Amniotic epithelial cell (primary cell): ENCODE measurements around the gene BCAR1.

Experiments used
- DNase-seq: peaks from one replicate; pipeline ENCODE4 v3.0.0-alpha.2; 2010; ENCODE audit warnings: low read depth

BCAR1 gene

DNA sequence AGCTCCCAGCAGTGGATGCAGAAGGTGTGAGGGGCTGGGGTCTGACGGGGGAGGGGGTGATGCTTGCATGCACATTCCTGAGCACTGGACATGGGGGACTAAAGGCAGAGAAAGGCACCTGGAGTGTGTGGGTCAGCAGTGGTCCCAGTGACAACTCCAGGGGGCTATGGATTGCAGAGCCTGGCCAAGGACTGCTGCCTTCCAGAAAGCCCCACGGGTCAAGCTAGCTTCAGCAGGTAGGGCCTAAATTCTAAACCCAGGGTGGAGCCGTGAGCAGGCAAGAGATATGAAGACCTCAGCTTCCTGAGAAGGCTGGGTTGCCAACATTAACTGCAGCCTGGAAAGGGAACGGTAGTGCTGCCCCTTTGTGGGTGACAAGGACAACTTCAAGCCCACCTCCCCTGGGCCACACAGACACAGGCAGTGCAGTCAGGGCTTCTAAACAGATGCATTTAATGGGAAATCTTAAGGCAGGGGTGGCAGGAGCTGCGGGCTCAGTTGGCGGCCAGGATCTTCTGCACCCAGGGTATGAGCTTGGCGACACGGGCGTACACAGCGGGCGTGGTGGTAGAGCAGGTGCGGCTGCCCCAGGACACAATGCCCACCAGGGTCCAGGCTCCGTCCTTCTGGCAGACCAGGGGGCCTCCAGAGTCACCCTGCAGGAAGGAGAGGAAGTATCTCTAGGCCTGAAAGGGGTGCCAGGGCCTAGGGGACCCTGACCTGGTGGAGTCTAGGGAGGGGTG lies 47.6 kb downstream of the BCAR1 start:
- DNase-seq = no peak

DNA sequence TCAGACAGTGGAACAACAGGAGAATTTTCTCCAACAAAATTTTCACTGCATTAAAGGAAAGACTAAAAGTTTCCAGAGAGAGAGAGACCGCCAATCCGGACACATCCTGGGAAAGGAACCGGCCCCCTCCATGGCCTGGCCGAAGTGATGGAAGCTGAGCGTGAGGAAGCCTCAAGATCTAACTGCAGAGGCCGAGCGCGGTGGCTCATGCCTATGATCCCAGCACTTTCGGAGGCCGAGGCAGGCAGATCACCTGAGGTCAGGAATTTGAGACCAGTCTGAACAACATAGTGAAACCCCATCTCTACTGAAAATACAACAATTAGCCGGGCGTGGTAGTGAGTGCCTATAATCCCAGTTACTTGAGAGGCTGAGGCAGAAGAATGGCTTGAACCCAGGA lies 48.3 kb downstream of the BCAR1 start:
- DNase-seq = no peak

DNA sequence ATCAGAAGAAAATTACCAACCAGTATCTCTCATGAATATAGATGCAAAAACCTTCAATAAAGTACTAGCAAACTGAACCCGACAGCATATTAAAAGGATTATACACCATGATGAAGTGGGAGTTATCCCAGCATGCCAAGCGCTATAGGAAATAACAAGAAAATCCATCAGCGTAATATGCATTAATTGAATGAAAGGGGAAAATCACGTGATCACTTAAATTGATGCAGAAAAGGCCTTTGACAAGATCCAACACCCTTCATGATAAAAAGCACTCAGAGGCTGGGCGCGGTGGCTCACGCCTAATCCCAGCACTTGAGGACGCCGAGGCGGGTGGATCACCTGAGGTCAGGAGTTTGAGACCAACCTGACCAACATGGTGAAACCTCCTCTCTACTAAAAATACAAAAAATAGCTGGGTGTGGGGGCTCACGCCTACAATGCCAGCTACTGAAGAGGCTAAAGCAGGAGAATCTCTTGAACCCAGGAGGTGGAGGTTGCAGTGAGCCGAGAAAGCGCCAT lies 49.3 kb downstream of the BCAR1 start:
- no peak for DNase-seq

DNA sequence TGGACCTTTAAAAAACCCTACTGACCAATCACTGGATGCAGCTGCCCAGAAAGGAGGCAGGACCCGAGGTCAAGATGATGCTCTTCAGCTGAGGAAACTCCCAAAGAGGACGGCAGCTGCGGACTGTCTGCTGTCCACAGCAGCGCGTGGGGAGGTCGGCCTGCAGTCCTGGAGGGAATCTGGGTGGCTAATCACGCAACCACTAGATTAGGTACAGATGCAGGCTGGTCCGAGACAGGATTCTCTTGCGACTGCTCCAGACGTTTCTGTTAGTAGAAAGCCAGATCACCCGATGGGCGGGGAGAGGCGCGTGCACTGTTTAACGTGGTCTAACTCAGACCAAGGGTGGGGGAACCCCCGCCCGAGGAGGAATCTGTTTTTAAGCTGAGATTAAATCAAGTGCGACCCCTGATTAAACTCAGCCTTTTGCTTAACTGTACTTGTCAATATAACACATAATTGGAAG lies 53.3 kb downstream of the BCAR1 start:
- peak; percentile 66 for DNase-seq

DNA sequence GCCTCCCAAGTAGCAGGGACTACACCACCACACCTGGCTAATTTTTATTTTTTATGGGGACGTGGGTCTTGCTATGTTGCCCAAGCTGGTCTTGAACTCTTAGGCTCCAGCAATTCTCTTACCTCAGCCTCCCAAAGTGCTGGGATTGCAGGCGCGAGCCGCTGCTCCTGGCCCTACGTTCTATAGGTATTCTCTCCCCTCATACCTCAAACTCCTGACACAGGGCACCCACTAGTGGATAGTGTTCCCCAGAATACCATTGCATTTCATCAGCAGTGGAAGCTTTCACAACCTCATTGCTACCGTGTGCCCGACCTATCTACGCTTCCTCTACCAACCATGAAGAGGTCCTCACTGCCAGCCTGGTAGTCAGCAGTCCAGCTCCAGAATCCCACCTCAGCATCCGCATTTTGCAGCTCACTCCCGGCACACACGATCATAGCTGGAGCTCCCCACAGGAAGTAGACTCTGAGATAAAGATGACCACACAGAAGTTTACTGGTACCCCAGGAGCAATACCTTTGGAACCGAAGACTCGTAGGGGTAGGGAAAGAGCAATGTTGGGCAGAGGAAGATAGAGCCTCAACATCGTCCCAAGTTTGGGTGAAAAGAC lies 53.8 kb downstream of the BCAR1 start:
- DNase-seq = peak; percentile 36

DNA sequence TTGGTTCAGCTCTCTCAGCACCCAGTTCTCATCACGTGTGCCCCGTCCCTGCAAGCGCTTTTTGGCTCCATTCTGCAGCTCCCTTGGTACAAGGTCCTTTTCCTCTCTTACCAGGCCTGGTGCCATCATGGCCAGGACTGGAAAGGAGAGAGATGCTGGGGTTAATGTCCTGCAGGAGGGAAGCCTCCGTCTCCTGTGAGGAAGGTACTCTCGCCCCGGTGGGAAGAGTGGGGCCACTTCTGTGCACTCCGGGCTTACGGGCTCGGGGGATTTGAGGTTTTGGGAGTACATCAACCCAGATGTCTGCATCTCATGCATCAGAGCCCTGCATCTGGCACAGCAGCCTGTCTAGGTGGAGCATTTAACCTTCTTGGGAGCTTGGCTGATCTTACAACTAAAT lies 54.6 kb downstream of the BCAR1 start:
- DNase-seq = no peak

DNA sequence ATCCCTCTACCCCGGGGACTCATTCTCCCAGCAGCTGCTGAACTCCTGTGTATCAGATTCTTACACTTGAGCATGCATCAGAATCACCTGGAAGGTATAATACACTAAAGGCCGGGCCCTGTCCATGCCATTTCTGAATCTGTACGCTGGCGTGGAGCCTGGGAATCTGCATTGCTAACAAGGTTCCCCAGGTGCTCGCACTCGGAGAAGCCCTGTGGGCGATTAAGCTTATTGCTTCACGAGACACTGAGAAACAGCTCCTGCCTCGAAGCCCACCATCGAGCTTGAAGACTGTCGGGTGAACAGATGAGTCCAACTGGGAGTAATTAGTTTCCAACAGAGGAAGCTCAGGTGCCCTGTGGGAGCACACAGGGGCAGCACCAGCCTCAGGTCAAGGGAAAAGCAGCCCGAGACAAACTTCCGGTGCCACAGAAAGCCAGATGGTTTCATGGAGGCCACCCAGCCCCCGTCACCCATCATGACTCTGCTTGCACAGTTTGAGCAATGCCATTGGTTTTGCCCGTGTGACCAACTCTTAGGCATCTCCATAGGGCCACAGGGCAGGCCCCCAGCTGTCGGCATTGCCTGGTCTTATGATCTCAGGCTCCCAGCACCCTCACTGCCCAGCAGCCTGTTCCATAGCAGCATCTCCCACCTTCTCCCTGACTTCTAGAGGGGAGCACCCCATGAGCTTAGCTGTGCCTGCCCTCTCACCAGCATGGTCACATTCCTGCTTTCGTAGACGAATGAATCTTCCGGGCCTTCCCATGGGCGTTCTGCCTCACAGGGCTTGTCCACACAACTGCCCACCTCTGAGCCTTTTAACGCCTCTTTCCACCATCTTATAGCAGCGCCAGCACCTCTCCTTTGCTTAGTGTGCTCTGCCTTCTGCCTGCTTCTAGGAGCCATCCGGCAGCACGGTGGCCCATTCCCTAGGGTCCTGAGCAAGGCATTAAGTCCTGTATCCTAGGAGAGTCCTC lies 55.3 kb downstream of the BCAR1 start:
- DNase-seq = no peak

DNA sequence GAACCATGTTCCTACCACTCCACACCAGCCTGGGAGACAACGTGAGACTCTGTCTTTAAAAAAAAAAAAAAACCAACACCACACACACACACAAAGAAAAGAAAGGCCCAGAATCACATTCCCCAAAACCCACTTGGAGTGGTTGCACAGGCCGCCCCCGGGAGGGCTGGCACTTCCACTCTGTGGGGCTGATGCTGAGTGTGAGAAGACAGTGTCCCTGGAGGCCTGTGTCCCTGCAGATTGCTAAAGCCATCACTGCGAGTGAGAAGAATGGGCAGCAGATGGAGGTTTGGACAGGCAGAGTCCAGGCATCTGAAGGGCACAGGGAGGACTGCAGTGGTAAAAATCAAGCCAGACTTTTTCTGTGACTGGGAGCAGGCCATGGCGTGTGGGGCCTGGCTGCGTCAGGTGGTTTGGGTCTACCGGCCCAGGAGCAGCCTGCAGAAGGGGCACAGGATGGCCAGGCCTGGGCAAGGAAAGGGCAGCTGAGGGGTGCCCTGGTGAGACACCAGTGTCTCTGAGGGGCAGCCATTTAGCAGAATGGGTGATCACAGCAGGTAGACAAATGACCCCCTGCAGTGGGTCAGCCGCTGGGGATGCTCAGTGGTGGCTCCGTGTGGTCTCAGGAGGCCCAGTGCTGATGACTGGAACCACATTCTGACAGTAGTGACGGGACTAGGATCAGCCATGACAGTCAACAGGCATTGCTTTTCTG lies 57.5 kb downstream of the BCAR1 start:
- no peak for DNase-seq

DNA sequence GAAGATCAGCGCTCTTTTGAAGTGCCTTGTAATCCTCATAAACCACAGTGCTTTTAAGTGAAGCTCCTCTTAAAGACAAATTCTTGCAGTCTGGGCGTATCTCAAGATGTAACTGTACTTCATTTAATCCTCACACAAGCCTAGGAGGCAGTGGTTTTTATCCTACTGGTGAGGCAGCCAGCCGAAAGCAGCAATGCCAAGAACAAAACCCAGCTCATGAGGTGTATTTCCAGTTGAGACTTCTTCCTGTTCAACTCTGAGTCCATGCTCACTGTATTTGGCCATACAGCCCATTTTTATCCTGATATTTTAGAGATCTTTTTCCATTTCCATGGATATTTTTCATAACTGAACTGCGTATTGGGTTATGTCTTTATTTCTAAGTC lies 58.2 kb downstream of the BCAR1 start:
- DNase-seq = no peak

DNA sequence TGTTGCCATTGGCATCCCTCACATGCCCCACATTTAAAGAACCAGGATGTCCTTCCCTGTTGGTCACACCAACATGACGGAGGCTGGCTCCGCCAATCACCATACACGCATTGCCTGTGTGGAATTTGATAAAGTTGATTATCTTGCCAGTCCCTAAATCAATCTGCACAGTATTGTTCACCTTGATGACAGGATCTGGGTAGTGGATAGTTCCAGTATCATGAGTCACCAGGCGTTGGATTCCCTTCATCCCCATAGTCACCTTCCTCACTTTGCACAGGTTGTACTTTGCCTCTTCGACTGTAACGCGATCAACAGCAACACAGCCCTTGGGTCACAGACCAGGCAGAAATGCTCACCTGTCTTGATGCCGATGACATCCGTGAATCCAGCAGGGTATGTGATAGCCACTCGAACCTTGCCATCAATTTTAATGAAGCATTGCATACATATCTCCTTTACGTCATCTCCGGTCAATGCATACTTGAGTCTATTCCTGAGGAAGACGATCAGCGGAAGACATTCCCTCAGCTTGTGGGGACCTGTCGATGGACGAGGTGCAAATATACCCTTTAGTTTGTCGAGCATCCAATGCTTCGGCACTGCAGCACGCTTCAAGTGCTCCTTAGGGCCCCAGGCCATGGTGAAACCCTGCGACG lies 58.7 kb downstream of the BCAR1 start:
- DNase-seq = no peak

DNA sequence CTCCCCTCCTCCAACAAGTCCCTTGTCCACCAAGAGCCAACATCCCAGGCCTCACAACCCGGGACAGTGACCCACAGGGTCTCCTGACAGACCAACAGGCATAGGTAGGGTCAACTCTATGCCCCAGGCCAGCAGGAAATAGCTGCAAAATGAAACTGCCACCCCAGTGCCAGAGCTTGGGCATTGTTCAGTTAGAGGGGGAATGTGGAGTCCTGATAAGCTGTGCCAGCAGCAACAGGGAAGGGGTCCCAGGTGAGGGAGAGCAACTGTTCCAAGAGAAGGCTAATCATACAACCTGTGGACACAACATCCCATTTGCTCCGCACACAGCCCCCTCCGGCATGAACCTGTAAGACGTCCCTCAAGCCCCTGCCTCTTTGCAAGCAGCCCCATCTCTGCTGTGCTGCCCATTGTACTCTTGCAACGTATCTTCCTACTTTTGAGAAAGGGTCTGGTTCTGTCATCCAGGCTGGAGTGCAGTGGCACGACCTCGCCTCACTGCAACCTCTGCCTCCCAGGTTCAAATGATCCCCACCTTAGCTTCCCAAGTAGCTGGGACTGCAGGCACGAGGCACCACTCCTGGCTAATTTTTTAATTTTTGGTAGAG lies 61.7 kb downstream of the BCAR1 start:
- no peak for DNase-seq

DNA sequence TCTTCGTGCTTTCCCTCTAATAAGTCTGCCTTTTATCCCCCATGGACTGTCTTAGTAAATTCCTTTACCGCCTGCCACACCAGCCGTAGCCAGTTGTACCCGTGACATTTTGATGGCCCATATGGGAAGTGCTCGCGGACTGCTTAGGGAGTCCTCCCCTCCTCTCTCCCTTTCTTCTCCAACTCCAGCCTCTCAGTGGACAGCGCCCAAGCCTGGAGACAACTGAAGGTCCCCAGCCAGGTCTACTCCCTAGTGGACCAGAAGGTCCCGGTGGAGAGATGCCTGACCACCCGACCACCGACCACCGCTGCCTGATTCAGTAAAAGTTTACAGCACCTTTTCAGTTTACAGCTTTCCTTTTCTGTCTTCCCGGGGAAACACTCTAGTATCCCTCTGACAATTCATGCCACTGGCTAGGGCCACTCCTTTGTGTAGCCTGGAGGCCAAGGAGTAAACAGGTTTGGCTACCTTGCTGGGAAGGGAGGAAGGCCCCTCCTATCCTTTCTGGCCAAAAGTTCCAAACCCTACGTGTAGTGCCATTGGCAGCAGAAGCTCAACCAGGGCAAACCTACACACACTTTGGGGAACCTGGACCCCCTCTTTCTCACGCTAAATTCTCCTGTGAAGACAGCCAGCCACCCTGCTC lies 62.5 kb downstream of the BCAR1 start:
- no peak for DNase-seq

DNA sequence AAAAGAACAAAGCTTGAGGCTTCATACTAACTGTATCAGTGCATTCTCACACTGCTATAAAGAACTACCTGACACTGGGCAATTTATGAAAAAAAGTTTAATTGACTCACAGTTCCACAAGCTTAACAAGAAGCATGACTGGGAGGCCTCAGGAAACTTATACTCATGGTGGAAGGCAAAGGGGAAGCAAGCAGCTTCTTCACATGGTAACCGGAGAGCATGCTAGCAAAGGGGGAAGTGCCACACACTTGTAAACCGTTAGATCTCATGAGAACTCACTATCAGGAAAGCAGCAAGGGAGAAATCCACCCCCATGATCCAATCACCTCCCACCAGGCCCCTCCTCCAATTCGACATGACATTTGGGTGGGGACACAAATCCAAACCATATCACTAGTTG lies 69.8 kb downstream of the BCAR1 start:
- DNase-seq = no peak

DNA sequence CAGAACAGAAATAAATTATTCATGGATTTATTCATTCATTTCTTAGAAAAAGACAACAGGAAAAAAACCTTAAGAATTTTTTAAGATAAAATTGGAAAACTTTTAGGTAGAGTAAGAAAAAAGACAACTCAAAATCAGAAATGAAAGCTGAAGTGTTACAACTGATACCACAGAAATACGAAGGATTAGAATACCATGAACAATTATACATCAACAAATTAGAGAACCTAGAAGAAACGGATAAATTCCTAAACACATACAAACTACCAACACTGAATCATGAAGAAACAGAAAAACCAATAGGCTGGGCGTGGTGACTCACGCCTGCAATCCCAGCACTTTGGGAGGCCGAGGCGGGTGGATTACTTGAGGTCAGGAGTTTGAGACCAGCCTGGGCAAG lies 72.2 kb downstream of the BCAR1 start:
- DNase-seq = no peak
